ENCODE data around the gene FOXP1. TPM values are rescaled to one million over a fixed set of nuclear protein-coding genes. Genes with fewer than 3 reads are reported as not detected.

The FOXP1 gene
- total RNA-seq, 4 donors from 2014 or later, result 86.4 to 107 (median 93.8) TPM

DNA sequence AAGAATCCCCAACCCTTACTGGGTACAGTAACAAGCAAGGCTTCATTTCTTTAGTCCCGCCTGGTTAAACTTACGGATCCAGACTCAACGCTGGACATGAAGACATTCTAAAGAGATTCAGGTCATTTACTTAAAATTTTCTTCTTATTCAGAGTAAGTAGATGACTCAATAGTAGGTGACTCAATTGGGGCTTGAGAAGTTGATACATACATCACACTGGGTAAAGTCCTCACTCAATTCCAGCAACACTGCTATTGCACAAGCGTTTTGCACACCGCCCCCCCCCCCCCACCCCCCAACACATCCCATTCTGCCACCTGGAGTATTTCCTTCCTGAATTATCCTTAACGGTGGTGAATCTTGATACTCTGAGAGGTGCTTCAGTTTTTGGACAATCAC, 610.0 kb downstream of the FOXP1 start:
- Histone ChIP-seq H3K4me1 (no peaks in the 10 kb centered on the region), H3K9me3 (no peaks in the 10 kb centered on the region), H3K27ac (no peak overlapping the region), H3K4me3 (no peak overlapping the region), H3K36me3 (peaks cover 0 to 88% (median 4%) of the 10 kb centered on the region in 3 donors), H3K27me3 (no peaks in the 10 kb centered on the region)
- no peak for TF ChIP-seq POLR2A (IDR thresholded peaks at IDR 0.05)
- TF ChIP-seq, protein P1, sequence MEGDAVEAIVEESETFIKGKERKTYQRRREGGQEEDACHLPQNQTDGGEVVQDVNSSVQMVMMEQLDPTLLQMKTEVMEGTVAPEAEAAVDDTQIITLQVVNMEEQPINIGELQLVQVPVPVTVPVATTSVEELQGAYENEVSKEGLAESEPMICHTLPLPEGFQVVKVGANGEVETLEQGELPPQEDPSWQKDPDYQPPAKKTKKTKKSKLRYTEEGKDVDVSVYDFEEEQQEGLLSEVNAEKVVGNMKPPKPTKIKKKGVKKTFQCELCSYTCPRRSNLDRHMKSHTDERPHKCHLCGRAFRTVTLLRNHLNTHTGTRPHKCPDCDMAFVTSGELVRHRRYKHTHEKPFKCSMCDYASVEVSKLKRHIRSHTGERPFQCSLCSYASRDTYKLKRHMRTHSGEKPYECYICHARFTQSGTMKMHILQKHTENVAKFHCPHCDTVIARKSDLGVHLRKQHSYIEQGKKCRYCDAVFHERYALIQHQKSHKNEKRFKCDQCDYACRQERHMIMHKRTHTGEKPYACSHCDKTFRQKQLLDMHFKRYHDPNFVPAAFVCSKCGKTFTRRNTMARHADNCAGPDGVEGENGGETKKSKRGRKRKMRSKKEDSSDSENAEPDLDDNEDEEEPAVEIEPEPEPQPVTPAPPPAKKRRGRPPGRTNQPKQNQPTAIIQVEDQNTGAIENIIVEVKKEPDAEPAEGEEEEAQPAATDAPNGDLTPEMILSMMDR (IDR thresholded peaks at IDR 0.05), result no peak
- TF ChIP-seq EP300 (IDR thresholded peaks at IDR 0.05), result no peak
- no peak for DNase-seq (ENCODE audit: low spot score in 2 of 2)
- 93% methylated on average over 6 of the region's 6 CpGs for WGBS, 2 donors

DNA sequence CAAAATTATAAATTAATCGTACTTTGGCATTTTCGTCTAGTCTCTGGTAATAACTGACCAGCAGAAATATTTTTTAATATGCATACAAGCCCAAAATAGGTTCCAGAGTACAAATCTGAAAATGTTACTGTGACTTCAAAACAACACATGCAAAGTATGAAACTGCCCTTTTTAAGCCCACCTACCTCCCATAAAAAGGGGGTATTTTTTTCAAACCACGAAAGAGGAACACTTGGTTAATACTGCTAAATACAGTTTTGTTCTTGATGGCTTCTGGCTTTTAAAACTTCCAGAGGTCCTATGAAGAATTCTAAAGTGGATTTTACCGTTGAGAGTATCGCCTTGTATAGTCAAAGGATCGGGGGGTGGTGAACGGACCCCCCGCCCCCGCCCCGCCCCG, 610.7 kb downstream of the FOXP1 start:
- TF ChIP-seq EP300 (IDR thresholded peaks at IDR 0.05), result no peak
- TF ChIP-seq, protein P1 (IDR thresholded peaks at IDR 0.05), result no peak
- TF ChIP-seq POLR2A (IDR thresholded peaks at IDR 0.05), result no peak
- no peaks in the 10 kb centered on the region for H3K9me3 ChIP-seq
- no peak for DNase-seq (ENCODE audit: low spot score in 2 of 2)
- WGBS, 2 donors, result 95 to 96% methylated on average over 11 of the region's 11 CpGs
- no peak overlapping the region for H3K27ac ChIP-seq
- H3K4me1 ChIP-seq, result peaks cover 0 to 5% (median 0%) of the 10 kb centered on the region in 4 donors
- H3K27me3 ChIP-seq, result no peaks in the 10 kb centered on the region
- H3K36me3 ChIP-seq, result peaks cover 0 to 85% (median 4%) of the 10 kb centered on the region in 3 donors
- no peak overlapping the region for H3K4me3 ChIP-seq

DNA sequence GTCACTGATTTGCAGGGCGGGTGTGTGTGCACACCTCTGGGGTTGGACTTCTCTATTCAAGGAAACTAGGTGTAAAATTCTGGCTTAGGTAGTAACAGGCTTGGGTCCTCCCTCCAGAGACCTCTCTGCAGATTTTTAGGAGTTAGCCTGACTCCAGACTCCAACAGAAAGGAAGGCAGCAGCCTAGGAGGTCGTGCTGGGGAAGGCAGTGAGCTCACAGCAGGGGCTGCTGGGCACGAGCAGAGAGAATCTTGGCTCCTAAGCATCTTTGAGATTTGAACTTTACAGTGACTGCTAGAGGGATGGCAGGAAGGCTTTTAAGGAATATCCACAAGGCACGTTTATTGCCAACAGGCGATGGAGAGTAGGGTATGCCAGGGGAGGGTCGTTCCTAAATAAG, 612.6 kb downstream of the FOXP1 start:
- no peak for DNase-seq (ENCODE audit: low spot score in 2 of 2)
- 61 to 84% methylated on average over 6 of the region's 6 CpGs for WGBS, 2 donors
- peaks cover 0 to 8% (median 2%) of the 10 kb centered on the region in 4 donors for H3K4me1 ChIP-seq
- TF ChIP-seq EP300 (IDR thresholded peaks at IDR 0.05) (no peak), POLR2A (IDR thresholded peaks at IDR 0.05) (no peak)
- TF ChIP-seq, protein P1 (IDR thresholded peaks at IDR 0.05), result no peak
- H3K9me3 ChIP-seq, result no peaks in the 10 kb centered on the region
- no peaks in the 10 kb centered on the region for H3K27me3 ChIP-seq
- H3K4me3 ChIP-seq, result no peak overlapping the region
- no peak overlapping the region for H3K27ac ChIP-seq
- H3K36me3 ChIP-seq, result peaks cover 0 to 68% (median 4%) of the 10 kb centered on the region in 3 donors

DNA sequence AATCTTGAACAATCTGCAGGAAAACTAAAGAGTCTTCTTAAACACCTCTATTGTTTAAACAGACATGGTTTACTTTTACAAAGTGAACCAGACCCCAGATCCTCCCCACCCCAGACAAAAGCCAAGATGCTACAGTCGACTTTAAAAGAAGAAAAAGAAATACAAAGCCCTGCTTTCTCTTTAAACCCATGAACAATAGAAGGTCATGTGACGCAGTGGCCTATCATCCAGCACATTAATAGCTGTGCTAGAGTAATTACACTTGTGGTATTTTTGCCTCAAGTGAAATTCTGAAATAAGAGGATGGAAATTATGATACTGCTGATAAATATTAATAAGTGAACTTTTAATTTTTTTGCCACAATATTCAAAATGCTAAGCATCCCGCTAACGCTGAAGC, 613.4 kb downstream of the FOXP1 start:
- 61 to 74% methylated on average over 4 of the region's 4 CpGs for WGBS, 2 donors
- Histone ChIP-seq H3K4me3 (no peak overlapping the region), H3K4me1 (peaks cover 0 to 8% (median 2%) of the 10 kb centered on the region in 4 donors), H3K27ac (no peak overlapping the region), H3K9me3 (no peaks in the 10 kb centered on the region), H3K36me3 (peaks cover 0 to 68% (median 7%) of the 10 kb centered on the region in 3 donors), H3K27me3 (no peaks in the 10 kb centered on the region)
- no peak for DNase-seq (ENCODE audit: low spot score in 2 of 2)
- TF ChIP-seq, protein P1 (IDR thresholded peaks at IDR 0.05), result no peak
- TF ChIP-seq EP300 (IDR thresholded peaks at IDR 0.05), result no peak

DNA sequence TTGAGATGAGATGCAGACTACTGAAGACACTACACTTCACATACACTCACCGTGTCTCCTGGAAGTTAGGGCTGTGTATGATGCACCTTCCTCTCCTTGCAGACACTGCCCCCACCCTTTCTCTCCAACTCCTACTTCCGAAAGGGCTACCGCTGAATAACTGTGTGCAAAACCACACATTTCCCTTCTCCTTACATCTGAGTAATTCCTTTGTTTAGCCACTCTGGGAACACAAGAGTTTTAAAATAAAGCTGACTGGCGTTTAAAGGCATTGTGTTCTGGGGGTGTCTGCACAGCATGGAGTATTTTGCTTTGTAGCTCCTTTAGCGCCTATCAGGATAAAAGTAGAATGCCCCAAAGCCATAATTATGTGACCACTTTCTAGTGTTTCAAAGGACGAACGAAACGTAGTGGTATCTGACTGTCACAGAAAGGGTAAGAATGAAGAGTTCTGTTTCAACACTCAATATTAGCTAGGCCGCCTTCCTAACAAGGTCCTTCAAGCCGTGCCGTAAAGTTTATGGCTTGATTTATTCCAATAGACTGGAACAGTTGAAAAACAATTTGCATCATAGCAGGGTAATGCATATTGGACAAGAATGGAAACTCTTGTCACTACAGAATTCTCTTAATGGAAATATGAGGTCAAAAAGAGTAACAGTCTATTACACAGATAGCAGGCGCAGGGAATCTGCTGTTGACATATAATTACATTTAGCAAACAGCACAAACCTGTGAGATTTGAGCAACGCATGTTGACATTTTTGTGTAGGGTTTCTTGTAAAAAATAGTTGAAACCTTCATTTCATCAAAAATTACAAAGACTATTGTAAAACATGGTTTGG, 619.9 kb downstream of the FOXP1 start:
- WGBS, 2 donors, result 73 to 74% methylated on average over 13 of the region's 13 CpGs
- Histone ChIP-seq H3K9me3 (no peaks in the 10 kb centered on the region), H3K4me3 (no peak overlapping the region), H3K27me3 (no peaks in the 10 kb centered on the region), H3K36me3 (peaks cover 0 to 65% (median 22%) of the 10 kb centered on the region in 3 donors), H3K27ac (no peak overlapping the region), H3K4me1 (peaks cover 0 to 8% (median 2%) of the 10 kb centered on the region in 4 donors)
- TF ChIP-seq EP300 (IDR thresholded peaks at IDR 0.05), result no peak
- TF ChIP-seq, protein P1 (IDR thresholded peaks at IDR 0.05), result no peak
- TF ChIP-seq POLR2A (IDR thresholded peaks at IDR 0.05), result no peak
- no peak for DNase-seq (ENCODE audit: low spot score in 2 of 2)
